HepG2 (cell line): ENCODE results near the gene CDH2. TPM values are rescaled to one million over a fixed set of nuclear protein-coding genes. Genes with fewer than 3 reads are reported as not detected.
A peak's percentile ranks its signal among the peaks of the same experiment; 100 is the strongest.

ENCODE experiments used
- ARID5B ChIP-seq: IDR thresholded peaks from 2 replicates; pipeline ENCODE4 v1.4.0; 2020; ENCODE audit warnings: mild to moderate bottlenecking, missing genetic modification reagents
- BORCS8-MEF2B ChIP-seq: sonication (generic); formaldehyde crosslinking; IDR thresholded peaks from 2 replicates; pipeline ENCODE4 v1.8.0; 2022; ENCODE audit warnings: mild to moderate bottlenecking, missing genetic modification reagents
- NFKB2 ChIP-seq: sonication (generic); formaldehyde crosslinking; IDR thresholded peaks from 2 replicates; pipeline ENCODE4 v1.4.0; 2020; ENCODE audit warnings: missing genetic modification reagents, borderline replicate concordance
- PLSCR1 ChIP-seq: sonication (generic); formaldehyde crosslinking; IDR thresholded peaks from 2 replicates; pipeline ENCODE4 v1.5.0; 2020; ENCODE audit warnings: missing genetic modification reagents, mild to moderate bottlenecking, borderline replicate concordance
- REXO4 ChIP-seq: sonication (generic); formaldehyde crosslinking; IDR thresholded peaks from 2 replicates; pipeline ENCODE4 v1.8.0; 2022; ENCODE audit warnings: missing genetic modification reagents, mild to moderate bottlenecking, borderline replicate concordance
- SALL2 ChIP-seq: sonication (generic); formaldehyde crosslinking; IDR thresholded peaks from 2 replicates; pipeline ENCODE4 v1.8.1; 2023; ENCODE audit warnings: mild to moderate bottlenecking, missing genetic modification reagents, inconsistent platforms
- ZBTB34 ChIP-seq: sonication (generic); formaldehyde crosslinking; IDR thresholded peaks from 2 replicates; pipeline ENCODE4 v1.8.0; 2022; ENCODE audit warnings: mild to moderate bottlenecking, missing genetic modification reagents
- ZBTB7A ChIP-seq: sonication (generic); formaldehyde crosslinking; IDR thresholded peaks from 2 replicates; pipeline ENCODE4 v1.8.0; 2022; ENCODE audit warnings: mild to moderate bottlenecking, missing genetic modification reagents
- ZBTB8A ChIP-seq: sonication (generic); formaldehyde crosslinking; IDR thresholded peaks from 2 replicates; pipeline ENCODE4 v1.4.0; 2020; ENCODE audit warnings: mild to moderate bottlenecking, low read depth, missing genetic modification reagents, borderline replicate concordance
- ZFYVE20 ChIP-seq: sonication (generic); formaldehyde crosslinking; IDR thresholded peaks from 2 replicates; pipeline ENCODE4 v1.8.0; 2023; ENCODE audit warnings: low read depth, mild to moderate bottlenecking, moderate library complexity, missing genetic modification reagents, borderline replicate concordance
- ZKSCAN5 ChIP-seq: sonication (generic); formaldehyde crosslinking; IDR thresholded peaks from 2 replicates; pipeline ENCODE4 v1.5.1; 2020; ENCODE audit warnings: mild to moderate bottlenecking, missing genetic modification reagents
- ZNF136 ChIP-seq: sonication (generic); formaldehyde crosslinking; IDR thresholded peaks from 2 replicates; pipeline ENCODE4 v1.8.1; 2022; ENCODE audit warnings: low read depth, mild to moderate bottlenecking, moderate library complexity, missing genetic modification reagents
- ZNF160 ChIP-seq: sonication (generic); formaldehyde crosslinking; IDR thresholded peaks from 2 replicates; pipeline ENCODE4 v1.8.0; 2022; ENCODE audit warnings: mild to moderate bottlenecking, inconsistent platforms, missing genetic modification reagents
- ZNF280D ChIP-seq: sonication (generic); formaldehyde crosslinking; IDR thresholded peaks from 2 replicates; pipeline ENCODE4 v1.5.1; 2020; ENCODE audit warnings: mild to moderate bottlenecking, missing genetic modification reagents
- ZNF331 ChIP-seq: sonication (generic); formaldehyde crosslinking; IDR thresholded peaks from 2 replicates; pipeline ENCODE4 v1.4.0; 2020; ENCODE audit warnings: missing genetic modification reagents
- ZNF503 ChIP-seq: sonication (generic); formaldehyde crosslinking; IDR thresholded peaks from 2 replicates; pipeline ENCODE4 v1.4.0; 2020; ENCODE audit warnings: missing genetic modification reagents
- ZNF563 ChIP-seq: sonication (generic); formaldehyde crosslinking; IDR thresholded peaks from 2 replicates; pipeline ENCODE4 v1.8.0; 2022; ENCODE audit warnings: mild to moderate bottlenecking, moderate library complexity, missing genetic modification reagents
- polyA plus RNA-seq, 8 experiments: library from polyadenylated mRNA; depleted of rRNA in 3 of 8; stranded (reverse) in 7 of 8; unstranded in 1 of 8; fragments of >200 nt; fragmentation: Illumina TruSeq in 4 of 8; extraction: Trizol in 4 of 8; gene quantifications; 2 replicates each; pipeline versions ENCODE4 v1.2.1 to v1.2.3, GENCODE V29; 2011 to 2016; ENCODE audit warnings: low read depth in 4 of 8, missing spikeins in 1 of 8, mixed read lengths in 1 of 8; ENCODE audit not compliant: insufficient read depth in 1 of 8
- total RNA-seq, 5 experiments: library from RNA; depleted of rRNA; stranded (reverse); fragments of >200 nt; fragmentation: Illumina TruSeq; extraction: Trizol; gene quantifications; 2 replicates each; pipeline ENCODE4 v1.2.3, GENCODE V29; 2016; ENCODE audit warnings: low read depth in 1 of 5

The CDH2 gene
- total and polyA plus RNA-seq, 2 of the 13 experiments (the other 11 are each of a cell fraction or from before 2014, with no cell fraction given): 18.6 to 36.1 TPM

- no peak for TF ChIP-seq ZNF280D (CRISPR knock-in tag)
- TF ChIP-seq ZBTB7A (CRISPR knock-in tag): no peak
- no peak for TF ChIP-seq ARID5B (CRISPR knock-in tag)
- TF ChIP-seq ZBTB34: no peak
- TF ChIP-seq BORCS8-MEF2B (CRISPR knock-in tag): 0 out of 2 replicates have a peak, but pooled peaks have one; percentile 19
- TF ChIP-seq ZKSCAN5 (CRISPR knock-in tag): no peak
- no peak for TF ChIP-seq ZBTB8A (CRISPR knock-in tag)
- TF ChIP-seq SALL2 (CRISPR knock-in tag): no peak
- no peak for TF ChIP-seq REXO4
- TF ChIP-seq PLSCR1: no peak
- TF ChIP-seq ZNF136 (CRISPR knock-in tag): no peak
- TF ChIP-seq ZNF331 (CRISPR knock-in tag): no peak
- no peak for TF ChIP-seq ZFYVE20 (CRISPR knock-in tag)
- TF ChIP-seq ZNF160 (CRISPR knock-in tag): no peak; the same call in 1 of the 2 replicates
- TF ChIP-seq ZNF503: no peak
- TF ChIP-seq ZNF563 (CRISPR knock-in tag): no peak
- TF ChIP-seq NFKB2 (CRISPR knock-in tag): no peak
Measured at GRCh38 chr18:28176948-28177827, at the start of gene CDH2 (continued).
